Measurements from ENCODE around the gene RIN1.

The RIN1 gene

GRCh38 chr11:66331542-66332370, 4.5 kb downstream of the RIN1 start:
- no peaks in the 10 kb centered on the region for H3K27me3 ChIP-seq (replicated peaks)
- TF ChIP-seq CTCF (IDR thresholded peaks at IDR 0.05; ENCODE audit: low read depth, low read length, missing control alignments): no peak
- H3K27ac ChIP-seq: no peak overlapping the region
- DNase-seq: no peak
- H3K36me3 ChIP-seq (replicated peaks): peaks cover 13% of the 10 kb centered on the region
- in situ Hi-C loops (cut with HindIII; ENCODE audit: low pct_ligation_motif_present, low sequenced_read_pairs): no loop called here
- no peak overlapping the region for H3K4me3 ChIP-seq (ENCODE audit: low read depth, low read length)

GRCh38 chr11:66330931-66331330, 5.3 kb downstream of the RIN1 start:
- no peak for DNase-seq
- in situ Hi-C loops (cut with HindIII; ENCODE audit: low pct_ligation_motif_present, low sequenced_read_pairs): no loop called here
- Histone ChIP-seq H3K27ac (no peak overlapping the region), H3K36me3 (replicated peaks) (peaks cover 13% of the 10 kb centered on the region), H3K27me3 (replicated peaks) (no peaks in the 10 kb centered on the region), H3K4me3 (ENCODE audit: low read depth, low read length) (no peak overlapping the region)
- peak; percentile 16 for TF ChIP-seq CTCF (IDR thresholded peaks at IDR 0.05; ENCODE audit: low read depth, low read length, missing control alignments)

- H3K27ac ChIP-seq: no peak overlapping the region
- H3K27me3 ChIP-seq (replicated peaks): no peaks in the 10 kb centered on the region
- peaks cover 13% of the 10 kb centered on the region for H3K36me3 ChIP-seq (replicated peaks)
- no peak for TF ChIP-seq CTCF (IDR thresholded peaks at IDR 0.05; ENCODE audit: low read depth, low read length, missing control alignments)
- DNase-seq: no peak
- H3K4me3 ChIP-seq (ENCODE audit: low read depth, low read length): no peak overlapping the region
- in situ Hi-C loops (cut with HindIII; ENCODE audit: low pct_ligation_motif_present, low sequenced_read_pairs): no loop called here
Observed at GRCh38 chr11:66329165-66329673, 7.0 kb downstream of the RIN1 start.

GRCh38 chr11:66328302-66329144, 7.7 kb downstream of the RIN1 start:
- Histone ChIP-seq H3K36me3 (replicated peaks) (peaks cover 10% of the 10 kb centered on the region), H3K27ac (peak overlapping the region; percentile 78), H3K27me3 (replicated peaks) (no peaks in the 10 kb centered on the region), H3K4me3 (ENCODE audit: low read depth, low read length) (no peak overlapping the region)
- peak; percentile 62 for DNase-seq
- TF ChIP-seq CTCF (IDR thresholded peaks at IDR 0.05; ENCODE audit: low read depth, low read length, missing control alignments): peak; percentile 95
- in situ Hi-C loops (cut with HindIII; ENCODE audit: low pct_ligation_motif_present, low sequenced_read_pairs): no loop called here

- in situ Hi-C loops (cut with HindIII; ENCODE audit: low pct_ligation_motif_present, low sequenced_read_pairs): no loop called here
- no peak for TF ChIP-seq CTCF (IDR thresholded peaks at IDR 0.05; ENCODE audit: low read depth, low read length, missing control alignments)
- H3K4me3 ChIP-seq (ENCODE audit: low read depth, low read length): no peak overlapping the region
- H3K27ac ChIP-seq: peak overlapping the region; percentile 78
- no peaks in the 10 kb centered on the region for H3K27me3 ChIP-seq (replicated peaks)
- no peak for DNase-seq
- peaks cover 5% of the 10 kb centered on the region for H3K36me3 ChIP-seq (replicated peaks)
Observed at GRCh38 chr11:66328031-66328301, 8.3 kb downstream of the RIN1 start.

All from brain microvascular endothelial cell (primary cell).